ENCODE results near the gene ZNF367.

GRCh38 chr9:96376891-96377874, 41.0 kb downstream of the ZNF367 start:
- TF ChIP-seq POLR2AphosphoS5 (IDR thresholded peaks at IDR 0.05; ENCODE audit: low read depth, low read length): no peak
- TF ChIP-seq REST (IDR thresholded peaks at IDR 0.05; ENCODE audit: insufficient read depth in 1 of 2, low read depth in 2 of 2, low read length in 2 of 2): no peak
- TF ChIP-seq TAF1 (IDR thresholded peaks at IDR 0.05; ENCODE audit: borderline replicate concordance, insufficient read depth, low read length): no peak
- no peak for TF ChIP-seq SIN3A (IDR thresholded peaks at IDR 0.05; ENCODE audit: borderline replicate concordance, insufficient read depth, low read length)
- TF ChIP-seq FOXP2 (optimal IDR thresholded peaks at IDR 0.05; ENCODE audit: borderline replicate concordance, extremely low read depth, extremely low read length, insufficient read depth): no peak

All from PFSK-1 (cell line).